ENCODE results near the gene PATJ.

DNA sequence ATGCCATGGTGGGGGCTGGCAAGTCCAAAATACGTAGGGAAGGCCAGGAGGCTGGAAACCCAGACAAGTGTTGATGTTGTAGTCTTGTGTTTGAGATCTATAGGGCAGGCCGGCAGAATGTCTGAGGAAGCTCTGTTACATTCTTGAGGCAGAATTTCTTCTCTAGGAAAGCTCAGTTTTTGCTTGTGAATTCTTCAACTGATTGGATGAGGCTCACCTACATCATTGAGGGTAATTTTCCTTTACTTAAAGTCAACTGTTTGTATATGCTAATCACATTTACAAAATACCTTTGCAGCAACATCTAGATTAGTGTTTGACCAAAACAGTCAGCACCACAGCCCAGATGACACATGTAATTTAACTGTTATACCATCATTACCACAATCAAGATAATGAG lies 37.0 kb downstream of the PATJ start:
- TF ChIP-seq, protein P1, sequence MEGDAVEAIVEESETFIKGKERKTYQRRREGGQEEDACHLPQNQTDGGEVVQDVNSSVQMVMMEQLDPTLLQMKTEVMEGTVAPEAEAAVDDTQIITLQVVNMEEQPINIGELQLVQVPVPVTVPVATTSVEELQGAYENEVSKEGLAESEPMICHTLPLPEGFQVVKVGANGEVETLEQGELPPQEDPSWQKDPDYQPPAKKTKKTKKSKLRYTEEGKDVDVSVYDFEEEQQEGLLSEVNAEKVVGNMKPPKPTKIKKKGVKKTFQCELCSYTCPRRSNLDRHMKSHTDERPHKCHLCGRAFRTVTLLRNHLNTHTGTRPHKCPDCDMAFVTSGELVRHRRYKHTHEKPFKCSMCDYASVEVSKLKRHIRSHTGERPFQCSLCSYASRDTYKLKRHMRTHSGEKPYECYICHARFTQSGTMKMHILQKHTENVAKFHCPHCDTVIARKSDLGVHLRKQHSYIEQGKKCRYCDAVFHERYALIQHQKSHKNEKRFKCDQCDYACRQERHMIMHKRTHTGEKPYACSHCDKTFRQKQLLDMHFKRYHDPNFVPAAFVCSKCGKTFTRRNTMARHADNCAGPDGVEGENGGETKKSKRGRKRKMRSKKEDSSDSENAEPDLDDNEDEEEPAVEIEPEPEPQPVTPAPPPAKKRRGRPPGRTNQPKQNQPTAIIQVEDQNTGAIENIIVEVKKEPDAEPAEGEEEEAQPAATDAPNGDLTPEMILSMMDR (IDR thresholded peaks at IDR 0.05): no peak
- TF ChIP-seq POLR2A (IDR thresholded peaks at IDR 0.05): no peak
- no peak for TF ChIP-seq POLR2AphosphoS5 (IDR thresholded peaks at IDR 0.05)
